ENCODE data around the gene KCTD21. TPM values are rescaled to one million over a fixed set of nuclear protein-coding genes. Genes with fewer than 3 reads are reported as not detected.
"Not testable (repeated sequence)": the region's sequence is repeated elsewhere in the genome, so short reads cannot be mapped to it uniquely, and the experiment has no call there.

The KCTD21 gene
- total RNA-seq, 2 experiments from 2014 or later, result 7.1 to 8.6 TPM

- Mint-ChIP-seq H3K4me3 (no peak overlapping the region), H3K36me3 (peaks cover 20% of the 10 kb centered on the region), H3K9me3 (no peaks in the 10 kb centered on the region), H3K4me1 (peaks cover 29% of the 10 kb centered on the region), H3K27ac (no peak overlapping the region), H3K27me3 (no peaks in the 10 kb centered on the region)
- ATAC-seq (ENCODE audit: low read depth) (no peak), DNase-seq (no peak)
- POLR2A ChIA-PET, result no interaction called here
Measured at GRCh38 chr11:78224506-78224905, 36.1 kb upstream of the KCTD21 start.

- H3K4me1 Mint-ChIP-seq, result peaks cover 24% of the 10 kb centered on the region
- no peak overlapping the region for H3K4me3 Mint-ChIP-seq
- H3K27ac Mint-ChIP-seq, result peak overlapping the region; percentile 13
- H3K27me3 Mint-ChIP-seq, result no peaks in the 10 kb centered on the region
- no peaks in the 10 kb centered on the region for H3K9me3 Mint-ChIP-seq
- H3K36me3 Mint-ChIP-seq, result peaks cover 25% of the 10 kb centered on the region
- DNase-seq (no peak), ATAC-seq (ENCODE audit: low read depth) (no peak)
- POLR2A ChIA-PET, result interaction anchor here (0.7 kb wide), 1 partner anchor 84 kb away, joined by 3 read pairs; the partner anchor contains the start of gene ALG8
Measured at GRCh38 chr11:78223320-78223954, 35.0 kb upstream of the KCTD21 start.

- H3K36me3 Mint-ChIP-seq, result peaks cover 29% of the 10 kb centered on the region
- H3K4me3 Mint-ChIP-seq; ATAC-seq (ENCODE audit: low read depth); H3K27me3 Mint-ChIP-seq; DNase-seq; POLR2A ChIA-PET; H3K9me3 Mint-ChIP-seq; H3K27ac Mint-ChIP-seq: not testable (repeated sequence)
- peaks cover 25% of the 10 kb centered on the region for H3K4me1 Mint-ChIP-seq
Measured at GRCh38 chr11:78222726-78223125, 34.3 kb upstream of the KCTD21 start.

GRCh38 chr11:78221396-78222315, 33.2 kb upstream of the KCTD21 start:
- Mint-ChIP-seq H3K27me3 (no peaks in the 10 kb centered on the region), H3K4me1 (peaks cover 23% of the 10 kb centered on the region), H3K36me3 (peaks cover 35% of the 10 kb centered on the region), H3K9me3 (no peaks in the 10 kb centered on the region), H3K27ac (no peak overlapping the region), H3K4me3 (no peak overlapping the region)
- no peak for DNase-seq
- ATAC-seq (ENCODE audit: low read depth), result no peak
- POLR2A ChIA-PET, result no interaction called here

GRCh38 chr11:78220218-78221157, 32.1 kb upstream of the KCTD21 start:
- POLR2A ChIA-PET, result no interaction called here
- ATAC-seq (ENCODE audit: low read depth), result no peak
- Mint-ChIP-seq H3K4me3 (no peak overlapping the region), H3K9me3 (no peaks in the 10 kb centered on the region), H3K4me1 (peaks cover 21% of the 10 kb centered on the region), H3K36me3 (peaks cover 39% of the 10 kb centered on the region), H3K27me3 (no peaks in the 10 kb centered on the region), H3K27ac (peak overlapping the region; percentile 64)
- DNase-seq, result no peak

GRCh38 chr11:78219493-78220217, 31.2 kb upstream of the KCTD21 start:
- POLR2A ChIA-PET, result no interaction called here
- H3K27ac Mint-ChIP-seq, result no peak overlapping the region
- peaks cover 40% of the 10 kb centered on the region for H3K36me3 Mint-ChIP-seq
- no peaks in the 10 kb centered on the region for H3K27me3 Mint-ChIP-seq
- DNase-seq, result no peak
- ATAC-seq (ENCODE audit: low read depth), result no peak
- no peaks in the 10 kb centered on the region for H3K9me3 Mint-ChIP-seq
- H3K4me1 Mint-ChIP-seq, result peaks cover 16% of the 10 kb centered on the region
- no peak overlapping the region for H3K4me3 Mint-ChIP-seq

- H3K27ac Mint-ChIP-seq, result peak overlapping the region; percentile 41
- no peaks in the 10 kb centered on the region for H3K27me3 Mint-ChIP-seq
- ATAC-seq (ENCODE audit: low read depth) (no peak), DNase-seq (no peak)
- POLR2A ChIA-PET, result no interaction called here
- peaks cover 41% of the 10 kb centered on the region for H3K36me3 Mint-ChIP-seq
- no peaks in the 10 kb centered on the region for H3K9me3 Mint-ChIP-seq
- no peak overlapping the region for H3K4me3 Mint-ChIP-seq
- peaks cover 16% of the 10 kb centered on the region for H3K4me1 Mint-ChIP-seq
Measured at GRCh38 chr11:78218707-78219492, 30.5 kb upstream of the KCTD21 start.

- no peak overlapping the region for H3K27ac Mint-ChIP-seq
- no peak for ATAC-seq (ENCODE audit: low read depth)
- POLR2A ChIA-PET, result no interaction called here
- peaks cover 9% of the 10 kb centered on the region for H3K4me1 Mint-ChIP-seq
- H3K36me3 Mint-ChIP-seq, result peaks cover 38% of the 10 kb centered on the region
- no peak overlapping the region for H3K4me3 Mint-ChIP-seq
- no peaks in the 10 kb centered on the region for H3K27me3 Mint-ChIP-seq
- H3K9me3 Mint-ChIP-seq, result no peaks in the 10 kb centered on the region
- no peak for DNase-seq
Measured at GRCh38 chr11:78217650-78218541, 29.5 kb upstream of the KCTD21 start.

- Mint-ChIP-seq H3K36me3 (peaks cover 44% of the 10 kb centered on the region), H3K4me3 (no peak overlapping the region), H3K4me1 (peaks cover 12% of the 10 kb centered on the region), H3K27ac (peak overlapping the region; percentile 34), H3K27me3 (no peaks in the 10 kb centered on the region), H3K9me3 (no peaks in the 10 kb centered on the region)
- no peak for ATAC-seq (ENCODE audit: low read depth)
- no peak for DNase-seq
- POLR2A ChIA-PET, result no interaction called here
Measured at GRCh38 chr11:78216571-78217287, 28.3 kb upstream of the KCTD21 start.

- no peak for DNase-seq
Measured at GRCh38 chr11:78216021-78216420, 27.6 kb upstream of the KCTD21 start.

More at GRCh38 chr11:78216021-78216420, 27.6 kb upstream of the KCTD21 start:
- Mint-ChIP-seq H3K27ac (no peak overlapping the region), H3K9me3 (no peaks in the 10 kb centered on the region), H3K4me1 (peaks cover 14% of the 10 kb centered on the region), H3K36me3 (peaks cover 44% of the 10 kb centered on the region), H3K4me3 (no peak overlapping the region), H3K27me3 (no peaks in the 10 kb centered on the region)
- no peak for ATAC-seq (ENCODE audit: low read depth)
- POLR2A ChIA-PET, result no interaction called here
